ENCODE measurements around the gene KAT2A. TPM values are rescaled to one million over a fixed set of nuclear protein-coding genes. Genes with fewer than 3 reads are reported as not detected.

KAT2A gene
- total RNA-seq, 3 donors from 2014 or later = 22.7 to 55.8 (median 54.4) TPM

GRCh38 chr17:42132941-42133340, 11.8 kb upstream of the KAT2A start:
- H3K4me3 ChIP-seq = no peak overlapping the region
- H3K4me1 ChIP-seq = peaks cover 0 to 16% of the 10 kb centered on the region in 2 donors
- H3K27me3 ChIP-seq = no peaks in the 10 kb centered on the region
- peaks cover 8% of the 10 kb centered on the region for H3K36me3 ChIP-seq
- intact Hi-C loops (cut with DNase I; ENCODE audit: low total_unique reads) = no loop called here
- TF ChIP-seq POLR2A (IDR thresholded peaks at IDR 0.05) (no peak), CTCF (IDR thresholded peaks at IDR 0.05) (no peak), POLR2AphosphoS5 (IDR thresholded peaks at IDR 0.05) (no peak)
- peak overlapping the region; percentile 62 to 70 for H3K27ac ChIP-seq
- no peaks in the 10 kb centered on the region for H3K9me3 ChIP-seq
- DNase-seq (ENCODE audit: low spot score in 2 of 2) = peak in 1 of 2 donors; percentile 75

GRCh38 chr17:42131981-42132432, 10.8 kb upstream of the KAT2A start:
- intact Hi-C loops (cut with DNase I; ENCODE audit: low total_unique reads) = no loop called here
- no peaks in the 10 kb centered on the region for H3K9me3 ChIP-seq
- peak overlapping the region; percentile 62 to 80 for H3K27ac ChIP-seq
- no peaks in the 10 kb centered on the region for H3K27me3 ChIP-seq
- peaks cover 8% of the 10 kb centered on the region for H3K36me3 ChIP-seq
- DNase-seq (ENCODE audit: low spot score in 2 of 2) = no peak
- peaks cover 0 to 16% of the 10 kb centered on the region in 2 donors for H3K4me1 ChIP-seq
- TF ChIP-seq CTCF (IDR thresholded peaks at IDR 0.05) (no peak), POLR2AphosphoS5 (IDR thresholded peaks at IDR 0.05) (no peak)
- no peak overlapping the region for H3K4me3 ChIP-seq

- no peak for TF ChIP-seq POLR2A (IDR thresholded peaks at IDR 0.05)
- no peak for TF ChIP-seq CTCF (IDR thresholded peaks at IDR 0.05)
- no peak for TF ChIP-seq POLR2AphosphoS5 (IDR thresholded peaks at IDR 0.05)
- Histone ChIP-seq H3K4me1 (peaks cover 0 to 16% of the 10 kb centered on the region in 2 donors), H3K36me3 (peaks cover 8% of the 10 kb centered on the region), H3K27me3 (no peaks in the 10 kb centered on the region), H3K27ac (peak overlapping the region; percentile 62 to 80), H3K4me3 (no peak overlapping the region), H3K9me3 (no peaks in the 10 kb centered on the region)
- intact Hi-C loops (cut with DNase I; ENCODE audit: low total_unique reads) = no loop called here
- no peak for DNase-seq (ENCODE audit: low spot score in 2 of 2)
These were observed 10.1 kb upstream of the KAT2A start for GRCh38 chr17:42131232-42131631.

- TF ChIP-seq POLR2A (IDR thresholded peaks at IDR 0.05) (no peak), CTCF (IDR thresholded peaks at IDR 0.05) (no peak), POLR2AphosphoS5 (IDR thresholded peaks at IDR 0.05) (no peak)
- intact Hi-C loops (cut with DNase I; ENCODE audit: low total_unique reads) = no loop called here
- Histone ChIP-seq H3K4me1 (peaks cover 0 to 10% of the 10 kb centered on the region in 2 donors), H3K36me3 (peaks cover 8% of the 10 kb centered on the region), H3K27ac (peak overlapping the region; percentile 62 to 80), H3K9me3 (no peaks in the 10 kb centered on the region), H3K4me3 (no peak overlapping the region), H3K27me3 (no peaks in the 10 kb centered on the region)
- DNase-seq (ENCODE audit: low spot score in 2 of 2) = no peak
These were observed 9.3 kb upstream of the KAT2A start for GRCh38 chr17:42130310-42130936.

- Histone ChIP-seq H3K4me3 (no peak overlapping the region), H3K9me3 (no peaks in the 10 kb centered on the region), H3K4me1 (peaks cover 0 to 8% of the 10 kb centered on the region in 2 donors), H3K27ac (peak overlapping the region; percentile 51 to 80), H3K36me3 (peaks cover 8% of the 10 kb centered on the region), H3K27me3 (no peaks in the 10 kb centered on the region)
- intact Hi-C loops (cut with DNase I; ENCODE audit: low total_unique reads) = no loop called here
- no peak for DNase-seq (ENCODE audit: low spot score in 2 of 2)
- TF ChIP-seq CTCF (IDR thresholded peaks at IDR 0.05) (no peak), POLR2A (IDR thresholded peaks at IDR 0.05) (no peak), POLR2AphosphoS5 (IDR thresholded peaks at IDR 0.05) (no peak)
These were observed 8.1 kb upstream of the KAT2A start for GRCh38 chr17:42129109-42129837.

All from breast epithelium (tissue), 4 donors.